HG03060 (cell line): ENCODE results near the gene CLASP1.
"Not testable (repeated sequence)": the region's sequence is repeated elsewhere in the genome, so short reads cannot be mapped to it uniquely, and the experiment has no call there.

ENCODE experiments used
- ATAC-seq: cut with Tn5 transposase; IDR thresholded peaks from one replicate; pipeline ENCODE4 v1.9.1; 2021; ENCODE audit warnings: low read depth, moderate number of reproducible peaks; ENCODE audit not compliant: unreplicated experiment

CLASP1 gene

GRCh38 chr2:121304941-121305340, 344.3 kb downstream of the CLASP1 start:
- no peak for ATAC-seq

- ATAC-seq: no peak
Observed at GRCh38 chr2:121303531-121304263, 345.6 kb downstream of the CLASP1 start.

GRCh38 chr2:121301190-121301589, 348.1 kb downstream of the CLASP1 start:
- not testable (repeated sequence) for ATAC-seq

GRCh38 chr2:121298476-121298875, 350.8 kb downstream of the CLASP1 start:
- ATAC-seq: no peak

GRCh38 chr2:121297866-121298265, 351.4 kb downstream of the CLASP1 start:
- ATAC-seq: not testable (repeated sequence)

GRCh38 chr2:121297217-121297830, 351.9 kb downstream of the CLASP1 start:
- ATAC-seq: no peak

GRCh38 chr2:121295911-121296650, 353.2 kb downstream of the CLASP1 start:
- ATAC-seq: no peak

- no peak for ATAC-seq
Observed at GRCh38 chr2:121294881-121295840, 354.1 kb downstream of the CLASP1 start.

GRCh38 chr2:121293450-121294325, 355.6 kb downstream of the CLASP1 start:
- ATAC-seq: no peak

- no peak for ATAC-seq
Observed at GRCh38 chr2:121291251-121291580, 358.0 kb downstream of the CLASP1 start.

GRCh38 chr2:121289271-121289670, 360.0 kb downstream of the CLASP1 start:
- no peak for ATAC-seq

- no peak for ATAC-seq
Observed at GRCh38 chr2:121288454-121289231, 360.6 kb downstream of the CLASP1 start.

GRCh38 chr2:121287956-121288355, 361.3 kb downstream of the CLASP1 start:
- ATAC-seq: no peak
